K562 (cell line): ENCODE measurements around the gene FOXJ3. TPM values are rescaled to one million over a fixed set of nuclear protein-coding genes. Genes with fewer than 3 reads are reported as not detected.

ENCODE experiments used
- BRF1 ChIP-seq: IDR thresholded peaks from 3 replicates; pipeline ENCODE4 v1.6.1; 2011; ENCODE audit warnings: borderline replicate concordance, mild to moderate bottlenecking; ENCODE audit not compliant: insufficient read length; ENCODE audit errors: extremely low read depth
- CREBBP ChIP-seq: IDR thresholded peaks from one replicate; pipeline ENCODE4 v1.6.1; 2012; ENCODE audit warnings: low read depth, mild to moderate bottlenecking, control low read depth, inconsistent platforms, low read length
- FIP1L1 ChIP-seq: fragments of 200-400 bp; formaldehyde crosslinking; IDR thresholded peaks from 2 replicates; pipeline ENCODE4 v1.6.1; 2018; ENCODE audit warnings: mild to moderate bottlenecking, low read depth, low read length; ENCODE audit not compliant: poor library complexity, severe bottlenecking
- JUND ChIP-seq, 2 experiments: IDR thresholded peaks; 2 replicates in 1 of 2; 3 replicates in 1 of 2; pipeline ENCODE4 v1.6.1; 2011; ENCODE audit warnings: borderline replicate concordance in 2 of 2, low read depth in 2 of 2, low read length in 2 of 2, improper control_type of control experiment in 1 of 2, missing biosample characterization in 1 of 2, missing genetic modification characterization in 1 of 2, missing genetic modification reagents in 1 of 2
- MBD2 ChIP-seq: sonication (generic); IDR thresholded peaks from 2 replicates; pipeline ENCODE4 v1.6.1; 2016; ENCODE audit warnings: low read depth, borderline replicate concordance
- NCOA2 ChIP-seq, 2 experiments: fragments of 450-650 bp; IDR thresholded peaks; 2 replicates each; pipeline ENCODE4 v1.6.1; 2018; ENCODE audit warnings: mild to moderate bottlenecking in 2 of 2, moderate library complexity in 1 of 2; ENCODE audit not compliant: partially characterized antibody in 2 of 2
- PML ChIP-seq: IDR thresholded peaks from 2 replicates; pipeline ENCODE4 v1.6.1; 2012; ENCODE audit warnings: low read length, inconsistent platforms
- RAD21 ChIP-seq, 2 experiments: fragments of 250-450 bp in 1 of 2; fragments of 450-650 bp in 1 of 2; sonication (Bioruptor Pico) in 1 of 2; formaldehyde crosslinking in 1 of 2; IDR thresholded peaks in 1 of 2; conservative IDR thresholded peaks in 1 of 2; 2 replicates each; pipeline versions ENCODE4 v1.4.0 to v1.8.0; 2020 to 2022; ENCODE audit warnings: mild to moderate bottlenecking in 2 of 2, moderate library complexity in 1 of 2
- TCF3 ChIP-seq: sonication (generic); formaldehyde crosslinking; IDR thresholded peaks from 2 replicates; pipeline ENCODE4 v1.4.0; 2020; ENCODE audit warnings: mild to moderate bottlenecking, missing genetic modification reagents
- XRCC5 ChIP-seq: fragments of 200-400 bp; formaldehyde crosslinking; IDR thresholded peaks from 2 replicates; pipeline ENCODE4 v1.6.1; 2017; ENCODE audit warnings: low read depth, mild to moderate bottlenecking, low read length
- ZNF561 ChIP-seq: fragments of 450-650 bp; formaldehyde crosslinking; conservative IDR thresholded peaks from 2 replicates; pipeline ENCODE4 v1.4.0; 2020; ENCODE audit warnings: mild to moderate bottlenecking, moderate library complexity
- ZNF766 ChIP-seq: fragments of 200-800 bp; sonication (Bioruptor generic); conservative IDR thresholded peaks from 2 replicates; pipeline ENCODE4 v1.6.1; 2016; ENCODE audit warnings: missing genetic modification characterization, missing compliant biosample characterization
- polyA plus RNA-seq, 8 experiments: library from polyadenylated mRNA; depleted of rRNA in 4 of 8; stranded (reverse) in 5 of 8; unstranded in 3 of 8; fragments of >200 nt; fragmentation: Nextera tagmentation in 2 of 8; fragmentation: Illumina TruSeq in 1 of 8; extraction: Ambion mirVana in 2 of 8; extraction: Trizol in 1 of 8; gene quantifications; 2 replicates each; pipeline versions ENCODE4 v1.2.1 to v1.2.3, GENCODE V29; 2011 to 2014; ENCODE audit warnings: inconsistent platforms in 1 of 8, missing spikeins in 1 of 8
- total RNA-seq, 7 experiments: library from RNA; depleted of rRNA in 6 of 7; stranded (reverse); fragments of >200 nt in 6 of 7; fragmentation: Illumina TruSeq in 2 of 7; extraction: Trizol in 2 of 7; gene quantifications; 2 replicates each; pipeline versions ENCODE4 v1.2.1 to v1.2.3, GENCODE V29; 2011 to 2021; ENCODE audit warnings: low replicate concordance in 1 of 7
- TF ChIP-seq, protein P1 (sequence below): fragments of 250-450 bp; sonication (Bioruptor Pico); IDR thresholded peaks from 2 replicates; pipeline ENCODE4 v1.8.0; 2022; ENCODE audit warnings: moderate library complexity, mild to moderate bottlenecking, inconsistent platforms
- TF ChIP-seq, protein P2 (sequence below): fragments of 250-450 bp; sonication (Bioruptor Pico); IDR thresholded peaks from 2 replicates; pipeline ENCODE4 v1.9.0; 2021; ENCODE audit warnings: mild to moderate bottlenecking, inconsistent platforms
- TF ChIP-seq, protein P3 (sequence below): IDR thresholded peaks from 2 replicates; pipeline ENCODE4 v1.6.1; 2012; ENCODE audit warnings: low read depth, low read length, improper control_type of control experiment, borderline replicate concordance
- TF ChIP-seq, protein P4 (sequence below), 3 experiments: IDR thresholded peaks in 2 of 3; conservative IDR thresholded peaks in 1 of 3; 2 replicates each; pipeline ENCODE4 v1.5.1; 2011 to 2012; ENCODE audit warnings: low read length in 3 of 3, mild to moderate bottlenecking in 3 of 3, control low read depth in 2 of 3, improper control_type of control experiment in 1 of 3, inconsistent platforms in 1 of 3, low read depth in 1 of 3, mixed read lengths in 1 of 3, moderate library complexity in 1 of 3; ENCODE audit not compliant: insufficient read depth in 2 of 3

FOXJ3 gene
- total and polyA plus RNA-seq, 9 of the 15 experiments (the other 6 are each of a cell fraction or from before 2014, with no cell fraction given): 8.7 to 35.3 (median 23.4) TPM

DNA sequence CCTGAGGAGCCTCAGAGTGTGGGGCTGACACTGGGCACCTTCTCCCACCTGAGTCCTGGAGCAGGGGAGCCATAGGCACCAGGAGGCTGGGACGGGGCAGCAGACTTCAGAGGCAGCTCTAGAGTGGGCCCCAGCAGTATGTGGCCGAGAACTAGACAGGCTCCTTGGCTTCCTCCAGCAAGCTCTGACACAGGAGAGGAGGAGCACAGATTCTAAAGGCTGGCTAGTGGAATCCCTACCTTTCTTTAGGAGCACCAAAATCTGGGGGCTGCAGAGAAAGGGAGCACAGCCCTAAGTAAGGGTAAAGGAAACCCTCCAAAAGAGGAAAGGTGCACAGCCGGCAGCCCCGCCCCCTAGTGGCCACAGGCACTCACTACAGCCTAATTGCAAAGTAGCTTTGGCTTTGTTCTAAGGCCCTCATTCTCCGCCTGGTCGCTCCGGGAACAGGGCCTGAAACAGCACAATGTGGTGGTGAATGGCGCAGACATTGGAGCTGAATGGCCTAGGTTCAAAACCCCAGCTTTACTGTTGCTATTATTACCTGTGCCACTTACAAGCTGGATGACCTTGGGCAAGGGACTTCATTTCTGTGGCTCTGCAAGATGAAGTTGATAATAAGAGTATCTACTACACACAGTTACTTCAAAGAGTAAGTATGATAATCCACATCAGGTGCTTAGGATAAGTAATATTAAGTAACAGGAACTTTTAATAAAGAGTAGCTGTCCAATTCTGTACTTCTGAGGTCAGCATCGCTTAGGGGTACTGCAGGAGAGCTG, 161.7 kb downstream of the FOXJ3 start (continued):
- no peak for TF ChIP-seq BRF1
- no peak for TF ChIP-seq MBD2
- no peak for TF ChIP-seq FIP1L1
- TF ChIP-seq JUND (IDR thresholded peaks at IDR 0.05; ENCODE audit: borderline replicate concordance, low read depth, low read length): no peak
- no peak for TF ChIP-seq JUND (tag; IDR thresholded peaks at IDR 0.05; ENCODE audit: borderline replicate concordance, low read depth, low read length)
- no peak for TF ChIP-seq NCOA2 (IDR thresholded peaks at IDR 0.05; ENCODE audit: partially characterized antibody in 2 of 2)
- TF ChIP-seq CREBBP: no peak
- TF ChIP-seq PML: no peak
- TF ChIP-seq, protein P1, sequence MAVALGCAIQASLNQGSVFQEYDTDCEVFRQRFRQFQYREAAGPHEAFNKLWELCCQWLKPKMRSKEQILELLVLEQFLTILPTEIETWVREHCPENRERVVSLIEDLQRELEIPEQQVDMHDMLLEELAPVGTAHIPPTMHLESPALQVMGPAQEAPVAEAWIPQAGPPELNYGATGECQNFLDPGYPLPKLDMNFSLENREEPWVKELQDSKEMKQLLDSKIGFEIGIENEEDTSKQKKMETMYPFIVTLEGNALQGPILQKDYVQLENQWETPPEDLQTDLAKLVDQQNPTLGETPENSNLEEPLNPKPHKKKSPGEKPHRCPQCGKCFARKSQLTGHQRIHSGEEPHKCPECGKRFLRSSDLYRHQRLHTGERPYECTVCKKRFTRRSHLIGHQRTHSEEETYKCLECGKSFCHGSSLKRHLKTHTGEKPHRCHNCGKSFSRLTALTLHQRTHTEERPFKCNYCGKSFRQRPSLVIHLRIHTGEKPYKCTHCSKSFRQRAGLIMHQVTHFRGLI: no peak
- TF ChIP-seq, protein P2, sequence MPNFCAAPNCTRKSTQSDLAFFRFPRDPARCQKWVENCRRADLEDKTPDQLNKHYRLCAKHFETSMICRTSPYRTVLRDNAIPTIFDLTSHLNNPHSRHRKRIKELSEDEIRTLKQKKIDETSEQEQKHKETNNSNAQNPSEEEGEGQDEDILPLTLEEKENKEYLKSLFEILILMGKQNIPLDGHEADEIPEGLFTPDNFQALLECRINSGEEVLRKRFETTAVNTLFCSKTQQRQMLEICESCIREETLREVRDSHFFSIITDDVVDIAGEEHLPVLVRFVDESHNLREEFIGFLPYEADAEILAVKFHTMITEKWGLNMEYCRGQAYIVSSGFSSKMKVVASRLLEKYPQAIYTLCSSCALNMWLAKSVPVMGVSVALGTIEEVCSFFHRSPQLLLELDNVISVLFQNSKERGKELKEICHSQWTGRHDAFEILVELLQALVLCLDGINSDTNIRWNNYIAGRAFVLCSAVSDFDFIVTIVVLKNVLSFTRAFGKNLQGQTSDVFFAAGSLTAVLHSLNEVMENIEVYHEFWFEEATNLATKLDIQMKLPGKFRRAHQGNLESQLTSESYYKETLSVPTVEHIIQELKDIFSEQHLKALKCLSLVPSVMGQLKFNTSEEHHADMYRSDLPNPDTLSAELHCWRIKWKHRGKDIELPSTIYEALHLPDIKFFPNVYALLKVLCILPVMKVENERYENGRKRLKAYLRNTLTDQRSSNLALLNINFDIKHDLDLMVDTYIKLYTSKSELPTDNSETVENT (CRISPR knock-in tag): no peak
- TF ChIP-seq ZNF561 (CRISPR knock-in tag): no peak
- TF ChIP-seq ZNF766: peak; percentile 77; the same call in 1 of the 2 replicates
- TF ChIP-seq TCF3: no peak
- TF ChIP-seq XRCC5: peak; percentile 83; the same call in 1 of the 2 replicates
- TF ChIP-seq, protein P3, sequence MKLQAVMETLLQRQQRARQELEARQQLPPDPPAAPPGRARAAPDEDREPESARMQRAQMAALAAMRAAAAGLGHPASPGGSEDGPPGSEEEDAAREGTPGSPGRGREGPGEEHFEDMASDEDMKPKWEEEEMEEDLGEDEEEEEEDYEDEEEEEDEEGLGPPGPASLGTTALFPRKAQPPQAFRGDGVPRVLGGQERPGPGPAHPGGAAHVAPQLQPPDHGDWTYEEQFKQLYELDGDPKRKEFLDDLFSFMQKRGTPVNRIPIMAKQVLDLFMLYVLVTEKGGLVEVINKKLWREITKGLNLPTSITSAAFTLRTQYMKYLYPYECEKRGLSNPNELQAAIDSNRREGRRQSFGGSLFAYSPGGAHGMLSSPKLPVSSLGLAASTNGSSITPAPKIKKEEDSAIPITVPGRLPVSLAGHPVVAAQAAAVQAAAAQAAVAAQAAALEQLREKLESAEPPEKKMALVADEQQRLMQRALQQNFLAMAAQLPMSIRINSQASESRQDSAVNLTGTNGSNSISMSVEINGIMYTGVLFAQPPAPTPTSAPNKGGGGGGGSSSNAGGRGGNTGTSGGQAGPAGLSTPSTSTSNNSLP: no peak
- TF ChIP-seq, protein P4, sequence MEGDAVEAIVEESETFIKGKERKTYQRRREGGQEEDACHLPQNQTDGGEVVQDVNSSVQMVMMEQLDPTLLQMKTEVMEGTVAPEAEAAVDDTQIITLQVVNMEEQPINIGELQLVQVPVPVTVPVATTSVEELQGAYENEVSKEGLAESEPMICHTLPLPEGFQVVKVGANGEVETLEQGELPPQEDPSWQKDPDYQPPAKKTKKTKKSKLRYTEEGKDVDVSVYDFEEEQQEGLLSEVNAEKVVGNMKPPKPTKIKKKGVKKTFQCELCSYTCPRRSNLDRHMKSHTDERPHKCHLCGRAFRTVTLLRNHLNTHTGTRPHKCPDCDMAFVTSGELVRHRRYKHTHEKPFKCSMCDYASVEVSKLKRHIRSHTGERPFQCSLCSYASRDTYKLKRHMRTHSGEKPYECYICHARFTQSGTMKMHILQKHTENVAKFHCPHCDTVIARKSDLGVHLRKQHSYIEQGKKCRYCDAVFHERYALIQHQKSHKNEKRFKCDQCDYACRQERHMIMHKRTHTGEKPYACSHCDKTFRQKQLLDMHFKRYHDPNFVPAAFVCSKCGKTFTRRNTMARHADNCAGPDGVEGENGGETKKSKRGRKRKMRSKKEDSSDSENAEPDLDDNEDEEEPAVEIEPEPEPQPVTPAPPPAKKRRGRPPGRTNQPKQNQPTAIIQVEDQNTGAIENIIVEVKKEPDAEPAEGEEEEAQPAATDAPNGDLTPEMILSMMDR (IDR thresholded peaks at IDR 0.05 in 2 of 3, conservative IDR thresholded peaks at IDR 0.05 in 1 of 3; ENCODE audit: insufficient read depth in 2 of 3, low read depth in 1 of 3, low read length in 3 of 3): peak; percentile 89 to 99 (median 96)
- peak; percentile 56 to 73 for TF ChIP-seq RAD21 (CRISPR knock-in tag; conservative IDR thresholded peaks at IDR 0.05 in 1 of 2, IDR thresholded peaks at IDR 0.05 in 1 of 2)
